ENCODE measurements around the gene PTPRJ. TPM values are rescaled to one million over a fixed set of nuclear protein-coding genes. Genes with fewer than 3 reads are reported as not detected.
A peak's percentile ranks its signal among the peaks of the same experiment; 100 is the strongest.

The PTPRJ gene
- total RNA-seq, 1 donor from 2014 or later = 18.9 TPM

- H3K36me3 Mint-ChIP-seq (ENCODE audit: insufficient read depth) = no peaks in the 10 kb centered on the region
- peaks cover 10% of the 10 kb centered on the region for H3K4me1 Mint-ChIP-seq (ENCODE audit: low read depth)
- TF ChIP-seq CTCF (IDR thresholded peaks at IDR 0.05; ENCODE audit: unreplicated experiment) = no peak
- no peaks in the 10 kb centered on the region for H3K27me3 Mint-ChIP-seq
- H3K9me3 Mint-ChIP-seq (ENCODE audit: low read depth) = no peaks in the 10 kb centered on the region
- H3K27ac Mint-ChIP-seq = peak overlapping the region; percentile 6
- no peak overlapping the region for H3K4me3 Mint-ChIP-seq (ENCODE audit: low read depth)
- no peak for DNase-seq (ENCODE audit: low spot score, unreplicated experiment)
Observed at GRCh38 chr11:48040830-48041444, 60.6 kb downstream of the PTPRJ start.

DNA sequence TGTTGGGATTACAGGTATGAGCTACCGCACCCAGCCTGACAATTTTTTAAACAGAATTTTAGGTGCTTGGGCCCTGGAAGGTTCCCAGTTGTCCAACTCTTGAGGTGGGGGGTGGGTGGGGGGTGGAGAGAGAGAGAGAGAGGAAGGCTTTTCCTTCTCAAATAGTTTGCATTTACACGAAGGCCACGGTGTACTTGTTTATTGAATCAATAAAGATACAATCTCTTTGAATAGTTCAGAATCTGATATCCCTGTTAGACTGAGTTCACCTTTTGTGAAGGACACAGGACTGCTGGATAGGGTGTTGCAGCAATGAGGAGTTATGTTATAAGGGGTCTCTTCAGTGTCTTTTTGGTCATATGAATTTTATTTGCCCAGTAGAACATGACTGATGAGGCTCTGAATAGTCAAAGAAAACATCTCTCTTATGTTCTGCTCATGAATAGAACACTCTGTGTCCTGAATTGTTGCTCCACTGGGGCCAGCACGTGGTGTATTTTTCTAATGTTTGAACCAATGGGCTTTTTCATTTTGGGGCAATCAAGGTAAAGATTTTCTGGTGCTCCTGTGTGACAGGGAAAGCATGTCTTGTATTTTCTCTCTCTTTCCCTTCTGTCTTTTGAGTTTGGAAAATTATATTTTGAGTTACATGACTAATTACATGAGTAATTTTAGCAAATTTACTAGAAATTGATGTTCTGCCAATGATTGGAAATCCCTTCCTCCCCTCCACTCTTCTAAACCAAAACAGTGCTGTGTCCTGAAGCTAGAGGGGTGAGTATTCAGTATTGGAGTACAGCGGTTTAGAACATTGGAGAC, 61.7 kb downstream of the PTPRJ start:
- peaks cover 10% of the 10 kb centered on the region for H3K4me1 Mint-ChIP-seq (ENCODE audit: low read depth)
- no peak overlapping the region for H3K4me3 Mint-ChIP-seq (ENCODE audit: low read depth)
- no peak for TF ChIP-seq CTCF (IDR thresholded peaks at IDR 0.05; ENCODE audit: unreplicated experiment)
- H3K27ac Mint-ChIP-seq = peak overlapping the region; percentile 64
- H3K9me3 Mint-ChIP-seq (ENCODE audit: low read depth) = no peaks in the 10 kb centered on the region
- DNase-seq (ENCODE audit: low spot score, unreplicated experiment) = no peak
- H3K27me3 Mint-ChIP-seq = no peaks in the 10 kb centered on the region
- H3K36me3 Mint-ChIP-seq (ENCODE audit: insufficient read depth) = no peaks in the 10 kb centered on the region

DNA sequence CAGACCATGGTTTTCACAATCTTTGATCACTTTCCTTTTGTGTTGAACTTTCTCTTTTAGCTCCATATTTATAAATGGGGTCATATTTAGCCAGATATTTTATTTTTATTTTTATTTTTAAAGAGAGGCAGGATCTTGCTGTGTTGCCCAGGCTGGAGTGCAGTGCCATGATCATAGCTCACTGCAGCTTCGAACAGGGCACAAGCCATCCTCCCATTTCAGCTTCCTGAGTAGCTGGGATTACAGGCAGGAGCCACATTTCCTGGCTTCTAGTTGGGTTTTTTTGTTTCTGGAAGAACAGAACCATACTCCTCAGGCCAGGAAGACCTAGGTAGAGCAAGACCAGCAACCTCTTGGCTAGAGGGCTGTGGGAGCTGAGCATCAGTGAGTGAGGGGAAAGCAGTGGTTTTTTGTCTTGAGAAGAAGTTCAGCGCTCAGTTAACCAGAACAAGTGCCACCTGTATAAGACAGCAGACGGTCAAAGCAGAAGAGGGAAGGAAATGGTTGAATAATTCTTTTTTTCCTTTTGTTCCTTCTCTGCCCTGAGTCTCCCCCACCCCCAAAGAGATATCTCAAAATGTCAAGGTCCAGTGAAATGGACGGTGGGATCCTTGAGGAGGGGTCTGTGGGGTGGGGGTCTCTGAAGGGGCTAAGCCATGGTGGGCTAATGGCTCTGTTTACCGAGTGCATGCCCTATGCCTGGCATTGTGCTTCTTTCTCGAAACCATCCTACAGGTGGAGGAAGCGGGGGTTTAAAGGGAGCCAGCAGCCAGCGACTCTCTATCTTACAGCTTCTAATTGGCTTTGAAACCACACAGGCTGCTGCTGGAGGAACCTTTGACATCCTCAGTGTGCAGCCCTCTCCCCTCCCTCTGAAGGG, 63.0 kb downstream of the PTPRJ start:
- Mint-ChIP-seq H3K27ac (no peak overlapping the region), H3K4me3 (ENCODE audit: low read depth) (no peak overlapping the region), H3K4me1 (ENCODE audit: low read depth) (peaks cover 14% of the 10 kb centered on the region), H3K36me3 (ENCODE audit: insufficient read depth) (no peaks in the 10 kb centered on the region), H3K9me3 (ENCODE audit: low read depth) (no peaks in the 10 kb centered on the region), H3K27me3 (no peaks in the 10 kb centered on the region)
- no peak for TF ChIP-seq CTCF (IDR thresholded peaks at IDR 0.05; ENCODE audit: unreplicated experiment)
- no peak for DNase-seq (ENCODE audit: low spot score, unreplicated experiment)

DNA sequence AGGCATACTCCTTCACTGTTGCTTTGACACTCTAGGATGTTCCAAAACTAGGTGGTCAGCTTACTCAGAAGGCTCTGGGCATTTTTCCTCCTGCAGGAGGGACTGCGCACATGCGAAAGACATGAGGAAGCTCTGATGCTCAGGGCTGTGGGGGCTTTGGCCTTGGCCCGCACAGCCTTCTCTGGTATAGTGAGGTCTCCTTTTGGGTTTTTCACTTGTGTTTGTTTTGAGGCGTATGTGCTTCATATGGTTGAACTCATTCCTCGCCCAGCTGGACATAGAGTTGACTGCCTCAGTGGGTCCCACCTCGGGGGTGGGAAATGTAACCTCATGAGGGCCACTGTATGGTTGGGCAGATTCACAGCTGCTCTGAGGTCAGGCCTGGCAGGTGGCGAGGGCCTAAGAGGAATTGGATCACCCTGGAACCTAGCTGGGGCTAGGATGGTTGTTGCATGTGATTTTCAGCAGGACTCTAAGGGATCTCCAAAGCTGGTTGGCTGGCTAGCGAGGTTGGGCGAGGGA, 63.7 kb downstream of the PTPRJ start:
- no peaks in the 10 kb centered on the region for H3K9me3 Mint-ChIP-seq (ENCODE audit: low read depth)
- H3K4me3 Mint-ChIP-seq (ENCODE audit: low read depth) = no peak overlapping the region
- H3K27ac Mint-ChIP-seq = peak overlapping the region; percentile 4

More for the DNA sequence above, 63.7 kb downstream of the PTPRJ start:
- no peak for TF ChIP-seq CTCF (IDR thresholded peaks at IDR 0.05; ENCODE audit: unreplicated experiment)
- DNase-seq (ENCODE audit: low spot score, unreplicated experiment) = no peak
- Mint-ChIP-seq H3K4me1 (ENCODE audit: low read depth) (peaks cover 19% of the 10 kb centered on the region), H3K27me3 (no peaks in the 10 kb centered on the region), H3K36me3 (ENCODE audit: insufficient read depth) (no peaks in the 10 kb centered on the region)
